HepG2 (cell line): ENCODE measurements around the gene MALRD1. TPM values are rescaled to one million over a fixed set of nuclear protein-coding genes. Genes with fewer than 3 reads are reported as not detected.
A peak's percentile ranks its signal among the peaks of the same experiment; 100 is the strongest.

Experiments
- ATAC-seq: fragments of 200-7000 bp; cut with Tn5 transposase; 3 replicates; pipeline ENCODE4 v1.9.1; 2020; ENCODE audit warnings: mild to moderate bottlenecking, moderate library complexity
- BruUV-seq: library from RNA; stranded (reverse); fragments of 400-500 nt; replicated peaks from 2 replicates; lab custom pipeline; 2021; lab: Mats Ljungman, UMichigan
- CTCF ChIA-PET: fragments of 300-600 bp; formaldehyde crosslinking; extraction: SDS; loops from one replicate; lab custom pipeline; 2021; ENCODE audit warnings: low total read pairs, inconsistent platforms, low intra/inter-chr PET ratio; lab: Yijun Ruan, JAX
- POLR2A ChIA-PET: fragments of 350-600 bp; sonication (Branson Sonifier 250); formaldehyde crosslinking; loops from one replicate; lab custom pipeline; 2020; ENCODE audit warnings: antibody characterized with exemption, inconsistent platforms; lab: Yijun Ruan, JAX
- DNase-seq: peaks from one replicate; pipeline ENCODE4 v3.0.0-alpha.2; 2015; ENCODE audit warnings: low spot score
- FAIRE-seq: peaks from 3 replicates; lab custom pipeline; 2011; peaks lifted over from hg19 to GRCh38; lab: Jason Lieb, UNC
- H2AFZ ChIP-seq: one replicate; pipeline ENCODE4 v1.6.1; 2011; ENCODE audit warnings: low read length, inconsistent platforms
- H3K27ac ChIP-seq: fragments of 300-600 bp; 3 replicates; pipeline ENCODE4 v1.8.0; 2011; ENCODE audit warnings: mixed run types, mild to moderate bottlenecking, mixed read lengths, low read length, inconsistent platforms; ENCODE audit not compliant: insufficient read depth; ENCODE audit errors: extremely low read length
- H3K27me3 ChIP-seq, 2 experiments: fragments of 200-600 bp in 1 of 2; 2 replicates in 1 of 2; 3 replicates in 1 of 2; pipeline versions ENCODE4 v1.6.0 to v1.8.0; 2011; ENCODE audit warnings: low read length in 2 of 2, mild to moderate bottlenecking in 2 of 2, moderate library complexity in 2 of 2, inconsistent platforms in 1 of 2; ENCODE audit not compliant: insufficient read depth in 2 of 2, control insufficient read depth in 1 of 2
- H3K36me3 ChIP-seq, 2 experiments: fragments of 200-600 bp in 1 of 2; replicated peaks in 1 of 2; 2 replicates in 1 of 2; 3 replicates in 1 of 2; pipeline versions ENCODE4 v1.5.1 to v1.8.0; 2011; ENCODE audit warnings: low read length in 2 of 2, inconsistent platforms in 1 of 2; ENCODE audit not compliant: insufficient read depth in 2 of 2, control insufficient read depth in 1 of 2
- H3K4me1 ChIP-seq: 2 replicates; pipeline ENCODE4 v1.5.1; 2012; ENCODE audit warnings: low read length, inconsistent platforms; ENCODE audit not compliant: insufficient read depth
- H3K4me2 ChIP-seq: 2 replicates; pipeline ENCODE4 v1.6.0; 2011; ENCODE audit warnings: low read depth, low read length, inconsistent platforms
- H3K4me3 ChIP-seq, 3 experiments: fragments of 200-600 bp in 1 of 3; sonication (generic), shearing (Covaris generic) in 1 of 3; replicated peaks in 1 of 3; 2 replicates each; pipeline ENCODE4 v1.5.1; 2011 to 2016; ENCODE audit warnings: low read length in 3 of 3, inconsistent platforms in 2 of 3, low read depth in 2 of 3, mild to moderate bottlenecking in 2 of 3, control low read depth in 1 of 3, mixed read lengths in 1 of 3; ENCODE audit not compliant: insufficient read depth in 1 of 3
- H3K79me2 ChIP-seq: one replicate; pipeline ENCODE4 v1.6.1; 2011; ENCODE audit warnings: low read length, inconsistent platforms; ENCODE audit not compliant: insufficient read depth
- H3K9ac ChIP-seq: 2 replicates; pipeline ENCODE4 v1.6.0; 2011; ENCODE audit warnings: mild to moderate bottlenecking, low read depth, low read length, inconsistent platforms; ENCODE audit not compliant: insufficient read depth
- H3K9me3 ChIP-seq: 2 replicates; pipeline ENCODE4 v1.5.1; 2012; ENCODE audit warnings: mild to moderate bottlenecking, low read length
- H4K20me1 ChIP-seq: 2 replicates; pipeline ENCODE4 v1.6.0; 2011; ENCODE audit warnings: inconsistent platforms, mild to moderate bottlenecking, low read length, moderate library complexity; ENCODE audit not compliant: insufficient read depth
- HMG20A ChIP-seq: IDR thresholded peaks from 2 replicates; pipeline ENCODE4 v1.6.1; 2016; ENCODE audit warnings: borderline replicate concordance
- MAFF ChIP-seq: IDR thresholded peaks from 2 replicates; pipeline ENCODE4 v1.6.1; 2011; ENCODE audit warnings: low read depth, low read length, improper control_type of control experiment
- MAFK ChIP-seq, 2 experiments: IDR thresholded peaks in 1 of 2; conservative IDR thresholded peaks in 1 of 2; 2 replicates each; pipeline ENCODE4 v1.6.1; 2011; ENCODE audit warnings: improper control_type of control experiment in 2 of 2, low read length in 2 of 2
- MIER3 ChIP-seq: IDR thresholded peaks from 2 replicates; pipeline ENCODE4 v1.6.1; 2016; ENCODE audit warnings: missing compliant biosample characterization, borderline replicate concordance
- MYPOP ChIP-seq: sonication (generic); formaldehyde crosslinking; IDR thresholded peaks from 2 replicates; pipeline ENCODE4 v1.8.1; 2023; ENCODE audit warnings: mild to moderate bottlenecking, moderate library complexity, missing genetic modification reagents
- NFE2L2 ChIP-seq: fragments of 150-350 bp; IDR thresholded peaks from 2 replicates; pipeline ENCODE4 v1.6.1; 2014; ENCODE audit warnings: low read length
- NR1H2 ChIP-seq: sonication (generic); formaldehyde crosslinking; IDR thresholded peaks from 2 replicates; pipeline ENCODE4 v1.8.1; 2022; ENCODE audit warnings: low read depth, missing genetic modification reagents, borderline replicate concordance
- RAD51 ChIP-seq: fragments of 450-650 bp; IDR thresholded peaks from 2 replicates; pipeline ENCODE4 v1.6.1; 2016; ENCODE audit warnings: borderline replicate concordance
- TAF1 ChIP-seq: sonication (generic); formaldehyde crosslinking; IDR thresholded peaks from 2 replicates; pipeline ENCODE4 v1.4.0; 2020; ENCODE audit warnings: missing genetic modification reagents
- TBX3 ChIP-seq: fragments of 450-650 bp; IDR thresholded peaks from 2 replicates; pipeline ENCODE4 v1.6.1; 2017; ENCODE audit warnings: antibody characterized with exemption, mild to moderate bottlenecking, inconsistent platforms, borderline replicate concordance
- THAP11 ChIP-seq: IDR thresholded peaks from 2 replicates; pipeline ENCODE4 v1.6.1; 2016; ENCODE audit warnings: missing biosample characterization, missing genetic modification reagents
- ZFP36 ChIP-seq: fragments of 150-350 bp; IDR thresholded peaks from 2 replicates; pipeline ENCODE4 v1.6.1; 2018; ENCODE audit warnings: borderline replicate concordance, low read length, low read depth; ENCODE audit not compliant: partially characterized antibody
- ZMYM4 ChIP-seq: sonication (generic); formaldehyde crosslinking; IDR thresholded peaks from 2 replicates; pipeline ENCODE4 v1.8.1; 2023; ENCODE audit warnings: mild to moderate bottlenecking, missing genetic modification reagents
- ZNF331 ChIP-seq: sonication (generic); formaldehyde crosslinking; IDR thresholded peaks from 2 replicates; pipeline ENCODE4 v1.4.0; 2020; ENCODE audit warnings: missing genetic modification reagents
- ZNF337 ChIP-seq: sonication (generic); formaldehyde crosslinking; IDR thresholded peaks from 2 replicates; pipeline ENCODE4 v1.5.1; 2020; ENCODE audit warnings: missing genetic modification reagents, low read depth, mild to moderate bottlenecking, borderline replicate concordance
- ZNF367 ChIP-seq: sonication (generic); formaldehyde crosslinking; IDR thresholded peaks from 2 replicates; pipeline ENCODE4 v1.4.0; 2020; ENCODE audit warnings: missing genetic modification reagents, borderline replicate concordance
- ZNF468 ChIP-seq: sonication (generic); formaldehyde crosslinking; IDR thresholded peaks from 2 replicates; pipeline ENCODE4 v1.8.0; 2022; ENCODE audit warnings: mild to moderate bottlenecking, moderate library complexity, missing genetic modification reagents
- WGBS: methylation state at CpG from one replicate; pipeline ENCODE4 v1.1.6; 2017; ENCODE audit warnings: low lambda C conversion rate; 5-methylcytosine and 5-hydroxymethylcytosine counted together
- in situ Hi-C: cut with HindIII; loops from 2 replicates; pipeline ENCODE4 v1.10.0; 2017; ENCODE audit warnings: low pct_unique_long_range_greater_than_20kb; ENCODE audit not compliant: extremely low pct_ligation_motif_present
- intact Hi-C: fragments of 100-400 bp; cut with micrococcal nuclease; formaldehyde crosslinking; loops from one replicate; pipeline ENCODE4 v1.10.0; 2022; ENCODE audit not compliant: unreplicated experiment
- polyA plus RNA-seq, 8 experiments: library from polyadenylated mRNA; depleted of rRNA in 3 of 8; stranded (reverse) in 7 of 8; unstranded in 1 of 8; fragments of >200 nt; fragmentation: Illumina TruSeq in 4 of 8; extraction: Trizol in 4 of 8; gene quantifications; 2 replicates each; pipeline versions ENCODE4 v1.2.1 to v1.2.3, GENCODE V29; 2011 to 2016; ENCODE audit warnings: low read depth in 4 of 8, missing spikeins in 1 of 8, mixed read lengths in 1 of 8; ENCODE audit not compliant: insufficient read depth in 1 of 8
- total RNA-seq, 5 experiments: library from RNA; depleted of rRNA; stranded (reverse); fragments of >200 nt; fragmentation: Illumina TruSeq; extraction: Trizol; gene quantifications; 2 replicates each; pipeline ENCODE4 v1.2.3, GENCODE V29; 2016; ENCODE audit warnings: low read depth in 1 of 5
- TF ChIP-seq, protein P1 (sequence below): sonication (generic); formaldehyde crosslinking; IDR thresholded peaks from 2 replicates; pipeline ENCODE4 v1.4.0; 2020; ENCODE audit warnings: missing genetic modification reagents

Gene MALRD1
- total and polyA plus RNA-seq, 2 of the 13 experiments (the other 11 are each of a cell fraction or from before 2014, with no cell fraction given), result 5.7 to 15.4 TPM

DNA sequence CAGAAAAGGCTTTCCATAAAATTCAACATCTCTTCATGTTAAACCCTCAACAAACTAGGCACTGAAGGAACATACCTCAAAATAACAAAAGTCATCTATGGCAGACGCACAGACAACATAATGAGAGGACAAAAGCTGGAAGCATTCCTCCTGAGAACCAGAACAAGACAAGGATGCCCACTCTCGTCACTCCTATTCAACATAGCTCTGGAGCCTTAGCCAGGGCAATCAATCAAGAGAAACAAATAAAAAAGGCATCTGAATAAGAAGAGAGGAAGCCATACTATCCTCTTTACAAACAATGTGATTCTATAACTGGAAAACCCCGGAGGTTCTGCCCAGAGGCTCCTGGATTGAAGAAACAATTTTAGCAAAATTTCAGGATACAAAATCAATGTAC is 251.0 kb downstream of the MALRD1 start (continued):
- TF ChIP-seq TBX3 (no peak), MYPOP (no peak), NR1H2 (CRISPR knock-in tag) (no peak)

- H3K4me2 ChIP-seq, result no peak overlapping the region
- no peak overlapping the region for H3K27ac ChIP-seq
- WGBS, result 60% methylated on average over 4 of the region's 4 CpGs
- no peak overlapping the region for H3K9ac ChIP-seq
- H3K27me3 ChIP-seq, result no peaks in the 10 kb centered on the region
- in situ Hi-C loops, result no loop called here
- no TSS peak for BruUV-seq
- no peak overlapping the region for H2AFZ ChIP-seq
- intact Hi-C loops, result no loop called here
- no peaks in the 10 kb centered on the region for H4K20me1 ChIP-seq
- FAIRE-seq, result no peak
- no peak for DNase-seq
- H3K79me2 ChIP-seq, result no peaks in the 10 kb centered on the region
- CTCF ChIA-PET, result no interaction called here
- TF ChIP-seq MIER3 (CRISPR knock-in tag), result no peak
- TF ChIP-seq NFE2L2, result peak; percentile 89
- no peak for TF ChIP-seq THAP11 (CRISPR knock-in tag)
- no peak for TF ChIP-seq TAF1 (CRISPR knock-in tag)
- no peak for TF ChIP-seq RAD51
- no peak for TF ChIP-seq ZNF337 (CRISPR knock-in tag)
- TF ChIP-seq ZNF367 (CRISPR knock-in tag), result no peak
- TF ChIP-seq ZNF331 (CRISPR knock-in tag), result no peak
- TF ChIP-seq ZMYM4 (CRISPR knock-in tag), result no peak
- peak; percentile 93 for TF ChIP-seq MAFF
- TF ChIP-seq ZFP36, result no peak
- TF ChIP-seq MAFK (conservative IDR thresholded peaks at IDR 0.05 in 1 of 2, IDR thresholded peaks at IDR 0.05 in 1 of 2; ENCODE audit: low read length in 2 of 2), result peak; percentile 95 to 96
- no peak for TF ChIP-seq ZNF468 (CRISPR knock-in tag)
- no peak for TF ChIP-seq HMG20A
- TF ChIP-seq, protein P1, sequence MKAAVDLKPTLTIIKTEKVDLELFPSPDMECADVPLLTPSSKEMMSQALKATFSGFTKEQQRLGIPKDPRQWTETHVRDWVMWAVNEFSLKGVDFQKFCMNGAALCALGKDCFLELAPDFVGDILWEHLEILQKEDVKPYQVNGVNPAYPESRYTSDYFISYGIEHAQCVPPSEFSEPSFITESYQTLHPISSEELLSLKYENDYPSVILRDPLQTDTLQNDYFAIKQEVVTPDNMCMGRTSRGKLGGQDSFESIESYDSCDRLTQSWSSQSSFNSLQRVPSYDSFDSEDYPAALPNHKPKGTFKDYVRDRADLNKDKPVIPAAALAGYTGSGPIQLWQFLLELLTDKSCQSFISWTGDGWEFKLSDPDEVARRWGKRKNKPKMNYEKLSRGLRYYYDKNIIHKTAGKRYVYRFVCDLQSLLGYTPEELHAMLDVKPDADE, result no peak
- TF ChIP-seq, all 625 proteins: peak for 3
- H3K9me3 ChIP-seq, result no peaks in the 10 kb centered on the region
- no peak for ATAC-seq
- H3K4me1 ChIP-seq, result no peaks in the 10 kb centered on the region
- H3K4me3 ChIP-seq, result no peak overlapping the region
- no peaks in the 10 kb centered on the region for H3K36me3 ChIP-seq
- POLR2A ChIA-PET, result no interaction called here
These were observed 253.5 kb downstream of the MALRD1 start for GRCh38 chr10:19302117-19302516.
